Measurements from ENCODE around the gene UGT1A9.
"Not testable (repeated sequence)": the region's sequence is repeated elsewhere in the genome, so short reads cannot be mapped to it uniquely, and the experiment has no call there.

DNA sequence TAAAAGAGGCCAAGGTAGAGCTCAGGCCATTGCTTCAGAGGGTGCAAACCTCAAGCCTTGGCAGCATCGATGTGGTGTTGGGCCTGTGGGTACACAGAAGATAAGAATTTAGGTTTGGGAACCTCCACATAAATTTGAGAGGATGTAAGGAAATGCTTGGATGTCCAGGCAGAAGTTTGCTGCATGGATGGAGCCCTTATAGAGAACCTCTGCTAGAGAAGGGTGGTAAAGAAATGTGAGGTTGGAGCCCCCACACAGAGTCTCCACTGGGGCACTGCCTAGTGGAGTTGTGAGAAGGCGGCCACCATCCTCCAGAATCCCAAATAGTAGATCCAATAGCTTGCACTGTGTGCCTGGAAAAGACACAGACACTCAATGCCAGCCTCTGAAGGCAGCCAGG is 79.0 kb downstream of the UGT1A9 start:
- TF ChIP-seq, protein P1, sequence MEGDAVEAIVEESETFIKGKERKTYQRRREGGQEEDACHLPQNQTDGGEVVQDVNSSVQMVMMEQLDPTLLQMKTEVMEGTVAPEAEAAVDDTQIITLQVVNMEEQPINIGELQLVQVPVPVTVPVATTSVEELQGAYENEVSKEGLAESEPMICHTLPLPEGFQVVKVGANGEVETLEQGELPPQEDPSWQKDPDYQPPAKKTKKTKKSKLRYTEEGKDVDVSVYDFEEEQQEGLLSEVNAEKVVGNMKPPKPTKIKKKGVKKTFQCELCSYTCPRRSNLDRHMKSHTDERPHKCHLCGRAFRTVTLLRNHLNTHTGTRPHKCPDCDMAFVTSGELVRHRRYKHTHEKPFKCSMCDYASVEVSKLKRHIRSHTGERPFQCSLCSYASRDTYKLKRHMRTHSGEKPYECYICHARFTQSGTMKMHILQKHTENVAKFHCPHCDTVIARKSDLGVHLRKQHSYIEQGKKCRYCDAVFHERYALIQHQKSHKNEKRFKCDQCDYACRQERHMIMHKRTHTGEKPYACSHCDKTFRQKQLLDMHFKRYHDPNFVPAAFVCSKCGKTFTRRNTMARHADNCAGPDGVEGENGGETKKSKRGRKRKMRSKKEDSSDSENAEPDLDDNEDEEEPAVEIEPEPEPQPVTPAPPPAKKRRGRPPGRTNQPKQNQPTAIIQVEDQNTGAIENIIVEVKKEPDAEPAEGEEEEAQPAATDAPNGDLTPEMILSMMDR (IDR thresholded peaks at IDR 0.05), result not testable (repeated sequence)
- not testable (repeated sequence) for TF ChIP-seq POLR2A (IDR thresholded peaks at IDR 0.05)
